Epithelial cell of proximal tubule (primary cell): ENCODE measurements around the gene DAPK2. TPM values are rescaled to one million over a fixed set of nuclear protein-coding genes. Genes with fewer than 3 reads are reported as not detected.

Source experiments
- DNase-seq: peaks from one replicate; pipeline ENCODE4 v3.0.0-alpha.2; 2011; ENCODE audit warnings: low read depth
- H3K4me3 ChIP-seq: 2 replicates; pipeline ENCODE4 v1.5.1; 2011; ENCODE audit warnings: low read depth, mild to moderate bottlenecking, low read length
- total RNA-seq: library from RNA; depleted of rRNA; stranded (reverse); fragments of >200 nt; gene quantifications from 2 replicates; pipeline ENCODE4 v1.2.3, GENCODE V29; 2015
- TF ChIP-seq, protein P1 (sequence below): conservative IDR thresholded peaks from 2 replicates; pipeline ENCODE4 v1.5.1; 2012; ENCODE audit warnings: low read depth, mild to moderate bottlenecking, low read length

DAPK2 gene
- total RNA-seq, 1 donor from 2014 or later = 7.3 TPM

DNA sequence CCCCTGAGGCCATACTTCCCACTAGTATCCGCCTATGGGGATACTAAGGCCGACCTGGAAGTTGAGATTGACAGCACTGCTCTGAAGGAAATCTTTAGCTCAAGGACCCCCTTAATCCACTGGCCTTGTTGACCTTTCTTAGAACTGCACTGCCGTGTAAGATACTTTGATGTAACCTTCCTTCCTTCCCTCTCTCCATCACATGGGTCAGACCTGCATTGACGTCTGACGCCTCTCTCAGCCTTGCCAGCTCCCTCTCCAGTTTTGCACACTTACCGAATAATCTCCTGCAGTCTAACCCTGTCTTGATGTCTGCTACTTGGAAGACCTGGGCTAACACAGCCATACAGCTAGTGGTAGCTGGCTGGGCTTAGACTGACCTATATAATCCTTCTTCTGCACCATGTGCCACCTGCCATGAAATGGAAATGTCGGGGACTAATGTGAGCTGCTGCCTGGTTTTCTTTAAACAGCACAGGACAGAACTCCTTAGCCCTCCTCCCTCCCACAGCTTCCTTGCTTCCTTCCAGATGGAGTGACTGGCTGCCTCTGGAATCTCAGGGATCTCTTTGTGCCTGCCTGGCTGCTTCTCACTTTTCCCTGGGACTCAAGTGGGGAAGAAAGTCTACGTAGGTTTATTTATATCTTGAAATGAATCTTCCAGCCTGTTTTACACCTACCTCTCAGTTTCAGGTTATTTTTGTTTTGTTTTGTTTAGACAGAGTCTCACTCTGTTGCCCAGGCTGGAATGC lies 173.3 kb downstream of the DAPK2 start:
- DNase-seq = no peak
- no peak overlapping the region for H3K4me3 ChIP-seq
- TF ChIP-seq, protein P1, sequence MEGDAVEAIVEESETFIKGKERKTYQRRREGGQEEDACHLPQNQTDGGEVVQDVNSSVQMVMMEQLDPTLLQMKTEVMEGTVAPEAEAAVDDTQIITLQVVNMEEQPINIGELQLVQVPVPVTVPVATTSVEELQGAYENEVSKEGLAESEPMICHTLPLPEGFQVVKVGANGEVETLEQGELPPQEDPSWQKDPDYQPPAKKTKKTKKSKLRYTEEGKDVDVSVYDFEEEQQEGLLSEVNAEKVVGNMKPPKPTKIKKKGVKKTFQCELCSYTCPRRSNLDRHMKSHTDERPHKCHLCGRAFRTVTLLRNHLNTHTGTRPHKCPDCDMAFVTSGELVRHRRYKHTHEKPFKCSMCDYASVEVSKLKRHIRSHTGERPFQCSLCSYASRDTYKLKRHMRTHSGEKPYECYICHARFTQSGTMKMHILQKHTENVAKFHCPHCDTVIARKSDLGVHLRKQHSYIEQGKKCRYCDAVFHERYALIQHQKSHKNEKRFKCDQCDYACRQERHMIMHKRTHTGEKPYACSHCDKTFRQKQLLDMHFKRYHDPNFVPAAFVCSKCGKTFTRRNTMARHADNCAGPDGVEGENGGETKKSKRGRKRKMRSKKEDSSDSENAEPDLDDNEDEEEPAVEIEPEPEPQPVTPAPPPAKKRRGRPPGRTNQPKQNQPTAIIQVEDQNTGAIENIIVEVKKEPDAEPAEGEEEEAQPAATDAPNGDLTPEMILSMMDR = no peak

DNA sequence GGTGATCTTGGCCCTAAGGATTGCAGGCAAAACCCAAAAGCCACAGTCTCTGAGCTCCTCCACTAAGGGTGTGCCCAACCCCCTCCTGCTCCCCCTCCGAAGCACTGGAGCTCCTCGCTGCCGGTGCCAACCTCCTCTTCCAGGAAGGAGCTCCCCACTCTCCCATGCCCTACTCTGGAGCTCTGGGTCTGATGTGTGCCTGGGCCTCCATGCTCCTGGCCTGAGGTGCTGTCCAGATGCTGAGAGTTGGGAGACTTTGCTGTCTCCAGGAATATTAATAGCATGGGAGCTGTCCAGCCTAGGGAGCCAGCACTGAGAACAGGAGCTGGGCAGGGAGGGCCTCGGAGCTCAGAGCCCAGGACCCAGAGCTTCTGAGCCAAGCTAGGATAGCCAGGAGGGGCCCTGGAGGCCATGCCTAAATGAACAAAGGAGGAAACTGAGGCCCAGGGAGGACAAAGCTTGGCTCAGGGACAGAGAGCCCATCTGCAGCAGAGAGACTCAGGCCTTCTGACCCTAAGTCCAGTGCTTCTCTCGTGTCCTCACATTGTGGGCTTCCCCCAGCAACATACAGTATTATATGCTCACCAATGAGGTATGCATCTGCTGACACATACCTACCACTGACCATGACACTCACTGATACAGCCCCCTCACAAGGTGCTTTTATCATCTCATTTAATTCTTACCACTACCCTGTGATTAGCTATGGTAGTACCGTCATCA lies 175.6 kb downstream of the DAPK2 start:
- H3K4me3 ChIP-seq = no peak overlapping the region
- DNase-seq = peak; percentile 18
- TF ChIP-seq, protein P1 = no peak

DNA sequence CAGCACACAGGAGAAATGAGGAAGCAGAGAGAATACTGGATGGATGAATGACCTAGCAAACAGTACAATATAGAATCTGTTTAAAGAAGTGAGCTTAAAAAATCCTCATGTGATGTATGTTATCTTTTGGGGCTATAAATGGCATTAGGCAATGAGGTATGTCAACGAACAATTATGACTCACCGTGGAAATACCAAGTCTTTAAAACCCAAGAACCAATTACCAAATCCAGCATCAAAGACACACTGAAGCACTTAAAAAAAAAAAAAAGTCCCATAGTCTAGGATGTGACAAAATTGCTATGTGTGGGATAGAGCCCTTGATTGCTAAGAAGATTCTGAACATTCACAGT lies 176.3 kb downstream of the DAPK2 start:
- no peak for DNase-seq
- H3K4me3 ChIP-seq = no peak overlapping the region
- TF ChIP-seq, protein P1 = no peak

DNA sequence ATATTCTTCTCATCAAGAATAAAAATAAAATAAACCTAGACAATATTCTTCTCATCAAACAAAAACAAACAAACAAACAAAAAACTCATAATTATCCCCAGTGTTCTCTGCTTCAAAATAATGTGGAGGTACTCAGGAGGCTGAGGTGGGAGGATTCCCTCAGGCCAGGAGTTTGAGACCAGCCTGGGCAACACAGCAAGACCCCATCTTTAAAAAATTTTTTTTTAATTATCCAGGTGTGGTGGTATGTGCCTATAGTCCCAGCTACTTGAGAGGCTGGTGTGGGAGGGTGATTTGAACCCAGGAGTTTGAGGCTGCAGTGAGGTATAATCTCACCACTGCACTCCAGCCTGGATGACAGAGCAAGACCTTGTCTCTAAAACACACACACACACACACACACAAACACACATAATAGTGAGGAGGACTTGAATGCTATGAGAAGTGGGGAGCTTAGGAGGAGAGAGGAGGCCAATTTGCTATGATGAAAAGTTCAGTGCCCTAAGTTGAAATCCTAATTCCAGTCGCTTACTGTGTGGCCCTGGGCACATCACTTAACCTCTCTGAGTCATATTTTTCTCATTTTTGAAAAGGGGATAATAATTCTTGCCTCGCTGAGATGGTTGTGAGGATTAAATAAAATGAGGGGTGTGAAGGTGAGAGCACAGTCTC lies 176.8 kb downstream of the DAPK2 start:
- TF ChIP-seq, protein P1 = no peak
- DNase-seq = no peak

DNA sequence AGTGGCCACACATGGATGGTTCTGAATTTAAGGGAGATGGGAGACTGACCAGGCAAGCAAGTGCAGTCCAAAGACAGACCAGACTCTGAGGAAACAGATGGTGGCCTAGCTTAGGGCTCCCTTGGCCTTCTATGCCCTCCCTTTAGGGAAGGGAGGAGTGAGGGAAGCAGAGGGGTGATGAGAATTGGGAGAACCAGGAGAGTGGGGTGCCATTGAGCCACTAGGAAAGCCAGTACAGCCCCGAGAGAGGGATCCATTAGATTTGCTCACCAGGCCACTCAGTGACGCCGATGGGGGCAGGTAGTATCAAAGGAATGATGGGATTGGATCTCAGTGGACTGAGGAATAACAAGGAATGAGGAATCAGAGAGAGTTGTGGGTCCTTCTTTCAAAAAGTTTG lies 182.1 kb downstream of the DAPK2 start:
- no peak overlapping the region for H3K4me3 ChIP-seq
- DNase-seq = no peak
- TF ChIP-seq, protein P1 = no peak

More for the DNA sequence above, 176.8 kb downstream of the DAPK2 start:
- no peak overlapping the region for H3K4me3 ChIP-seq

DNA sequence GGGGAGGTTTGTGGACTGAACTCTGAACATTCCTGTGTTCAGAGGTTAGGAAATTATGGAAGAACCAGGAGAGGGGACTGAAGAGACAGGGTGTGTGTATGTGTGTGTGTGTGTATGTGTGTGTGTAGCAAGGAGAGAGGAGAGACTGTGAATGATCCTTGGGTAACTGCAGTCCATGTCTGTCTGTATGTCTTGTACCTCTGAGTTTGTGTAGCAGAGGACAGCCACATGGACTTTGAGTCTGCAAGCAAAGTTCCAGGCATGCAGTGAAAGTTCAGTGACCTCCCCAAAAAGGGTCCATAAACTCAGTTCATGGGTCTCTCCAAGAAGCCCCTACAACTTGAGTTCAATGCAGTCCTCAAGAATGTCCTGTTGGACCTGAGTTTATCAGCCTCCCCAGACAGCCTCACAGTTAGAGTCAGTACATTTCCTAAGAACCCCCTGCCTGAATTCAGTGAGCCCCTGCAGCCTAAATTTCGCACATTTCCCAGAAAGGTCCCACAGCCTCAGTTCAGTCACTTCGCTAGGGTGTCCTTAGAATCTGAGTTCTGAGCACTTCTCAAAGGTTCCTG lies 184.3 kb downstream of the DAPK2 start:
- no peak for DNase-seq
- TF ChIP-seq, protein P1 = no peak
- H3K4me3 ChIP-seq = no peak overlapping the region
